Subcutaneous abdominal adipose tissue (tissue), 5 donors: Measurements from ENCODE around the gene CSTPP1.
"Not testable (repeated sequence)": the region's sequence is repeated elsewhere in the genome, so short reads cannot be mapped to it uniquely, and the experiment has no call there.

Experiments used
- H3K27ac ChIP-seq: one replicate; pipeline ENCODE4 v1.7.0; 2013; ENCODE audit warnings: low read depth, mild to moderate bottlenecking, inconsistent platforms, low read length, moderate library complexity
- H3K27me3 ChIP-seq, 5 donors: one replicate each; pipeline ENCODE4 v1.7.0; 2013; ENCODE audit warnings: low read length in 5 of 5, inconsistent platforms in 1 of 5; ENCODE audit not compliant: control insufficient read depth in 5 of 5, insufficient read depth in 4 of 5
- H3K36me3 ChIP-seq, 5 donors: one replicate each; pipeline ENCODE4 v1.7.0; 2013; ENCODE audit warnings: low read length in 5 of 5; ENCODE audit not compliant: control insufficient read depth in 5 of 5, insufficient read depth in 5 of 5
- H3K4me1 ChIP-seq, 5 donors: one replicate each; pipeline ENCODE4 v1.7.0; 2013; ENCODE audit warnings: low read length in 5 of 5, mild to moderate bottlenecking in 3 of 5, moderate library complexity in 1 of 5; ENCODE audit not compliant: control insufficient read depth in 5 of 5, insufficient read depth in 5 of 5
- H3K4me3 ChIP-seq, 5 donors: one replicate each; pipeline ENCODE4 v1.7.0; 2013; ENCODE audit warnings: low read length in 5 of 5, low read depth in 1 of 5
- H3K9ac ChIP-seq, 5 donors: one replicate each; pipeline ENCODE4 v1.7.0; 2013; ENCODE audit warnings: low read length in 5 of 5, mild to moderate bottlenecking in 4 of 5, moderate library complexity in 3 of 5
- H3K9me3 ChIP-seq, 5 donors: one replicate each; pipeline ENCODE4 v1.7.0; 2013; ENCODE audit warnings: low read length in 5 of 5; ENCODE audit not compliant: control insufficient read depth in 5 of 5
- donor health status: healthy.
- donor health status: healthy.
- donor health status: healthy.
- donor health status: healthy.
- donor health status: healthy.

CSTPP1 gene

GRCh38 chr11:46983598-46983997, 47.0 kb downstream of the CSTPP1 start:
- no peaks in the 10 kb centered on the region for H3K4me1 ChIP-seq
- H3K4me3 ChIP-seq, result no peak overlapping the region
- peaks cover 0 to 6% (median 0%) of the 10 kb centered on the region in 5 donors for H3K36me3 ChIP-seq
- no peak overlapping the region for H3K27ac ChIP-seq
- H3K9ac ChIP-seq, result no peak overlapping the region
- H3K27me3 ChIP-seq, result no peaks in the 10 kb centered on the region
- H3K9me3 ChIP-seq, result no peaks in the 10 kb centered on the region

- H3K36me3 ChIP-seq, result peaks cover 0 to 6% (median 0%) of the 10 kb centered on the region in 5 donors
- no peak overlapping the region for H3K27ac ChIP-seq
- H3K27me3 ChIP-seq, result no peaks in the 10 kb centered on the region
These were observed 48.0 kb downstream of the CSTPP1 start for GRCh38 chr11:46984548-46984947.

GRCh38 chr11:46984987-46985386, 48.4 kb downstream of the CSTPP1 start:
- H3K4me1 ChIP-seq, result no peaks in the 10 kb centered on the region
- H3K9ac ChIP-seq, result no peak overlapping the region
- H3K27me3 ChIP-seq, result no peaks in the 10 kb centered on the region
- H3K4me3 ChIP-seq, result no peak overlapping the region
- no peak overlapping the region for H3K27ac ChIP-seq
- peaks cover 0 to 9% (median 0%) of the 10 kb centered on the region in 5 donors for H3K36me3 ChIP-seq
- no peaks in the 10 kb centered on the region for H3K9me3 ChIP-seq

More at GRCh38 chr11:46984548-46984947, 48.0 kb downstream of the CSTPP1 start:
- Histone ChIP-seq H3K9me3 (no peaks in the 10 kb centered on the region), H3K4me1 (no peaks in the 10 kb centered on the region), H3K4me3 (no peak overlapping the region), H3K9ac (no peak overlapping the region)

GRCh38 chr11:46987183-46987582, 50.6 kb downstream of the CSTPP1 start:
- no peaks in the 10 kb centered on the region for H3K27me3 ChIP-seq
- peaks cover 0 to 9% (median 0%) of the 10 kb centered on the region in 5 donors for H3K36me3 ChIP-seq
- H3K4me3 ChIP-seq, result no peak overlapping the region
- H3K9ac ChIP-seq, result no peak overlapping the region
- H3K27ac ChIP-seq, result no peak overlapping the region
- no peaks in the 10 kb centered on the region for H3K4me1 ChIP-seq
- H3K9me3 ChIP-seq, result no peaks in the 10 kb centered on the region

- H3K36me3 ChIP-seq, H3K27me3 ChIP-seq, H3K9me3 ChIP-seq, H3K9ac ChIP-seq, H3K27ac ChIP-seq, H3K4me3 ChIP-seq, H3K4me1 ChIP-seq: not testable (repeated sequence)
These were observed 53.4 kb downstream of the CSTPP1 start for GRCh38 chr11:46989810-46990487.

GRCh38 chr11:46991391-46991790, 54.8 kb downstream of the CSTPP1 start:
- H3K27me3 ChIP-seq, result no peaks in the 10 kb centered on the region
- H3K9ac ChIP-seq, result no peak overlapping the region
- no peak overlapping the region for H3K4me3 ChIP-seq
- H3K9me3 ChIP-seq, result no peaks in the 10 kb centered on the region
- no peaks in the 10 kb centered on the region for H3K4me1 ChIP-seq
- H3K27ac ChIP-seq, result no peak overlapping the region
- peaks cover 0 to 9% (median 0%) of the 10 kb centered on the region in 5 donors for H3K36me3 ChIP-seq

- not testable (repeated sequence) for H3K4me1 ChIP-seq, H3K4me3 ChIP-seq, H3K27ac ChIP-seq, H3K9me3 ChIP-seq, H3K27me3 ChIP-seq, H3K9ac ChIP-seq, H3K36me3 ChIP-seq
These were observed 55.8 kb downstream of the CSTPP1 start for GRCh38 chr11:46992386-46992785.

- not testable (repeated sequence) for H3K4me1 ChIP-seq, H3K4me3 ChIP-seq, H3K27me3 ChIP-seq, H3K9ac ChIP-seq, H3K36me3 ChIP-seq, H3K27ac ChIP-seq, H3K9me3 ChIP-seq
These were observed 61.2 kb downstream of the CSTPP1 start for GRCh38 chr11:46997796-46998195.

GRCh38 chr11:46999217-46999616, 62.7 kb downstream of the CSTPP1 start:
- H3K27me3 ChIP-seq, result no peaks in the 10 kb centered on the region
- H3K9me3 ChIP-seq, result no peaks in the 10 kb centered on the region
- no peak overlapping the region for H3K4me3 ChIP-seq
- H3K27ac ChIP-seq, result no peak overlapping the region
- no peak overlapping the region for H3K9ac ChIP-seq
- H3K36me3 ChIP-seq, result no peaks in the 10 kb centered on the region
- H3K4me1 ChIP-seq, result peaks cover 0 to 13% (median 12%) of the 10 kb centered on the region in 5 donors

- Histone ChIP-seq H3K9ac (no peak overlapping the region), H3K27me3 (no peaks in the 10 kb centered on the region), H3K27ac (no peak overlapping the region), H3K4me3 (no peak overlapping the region), H3K4me1 (peaks cover 0 to 22% (median 20%) of the 10 kb centered on the region in 5 donors), H3K9me3 (no peaks in the 10 kb centered on the region), H3K36me3 (no peaks in the 10 kb centered on the region)
These were observed 63.5 kb downstream of the CSTPP1 start for GRCh38 chr11:47000033-47000432.
